OCI-LY7 (cell line): Measurements from ENCODE around the gene CTTNBP2NL. TPM values are rescaled to one million over a fixed set of nuclear protein-coding genes. Genes with fewer than 3 reads are reported as not detected.

Experiments
- BruUV-seq: library from RNA; stranded (reverse); fragments of 400-500 nt; replicated peaks from 2 replicates; lab custom pipeline; 2021; lab: Mats Ljungman, UMichigan
- CTCF ChIA-PET: fragments of 300-600 bp; sonication (Branson Sonifier 250); formaldehyde crosslinking; loops from one replicate; lab custom pipeline; 2022; ENCODE audit warnings: antibody characterized with exemption; ENCODE audit not compliant: unreplicated experiment; lab: Charles Lee
- POLR2A ChIA-PET: fragments of 300-600 bp; sonication (Branson Sonifier 250); formaldehyde crosslinking; loops from one replicate; lab custom pipeline; 2022; ENCODE audit warnings: antibody characterized with exemption; lab: Charles Lee
- DNase-seq: peaks from one replicate; pipeline ENCODE4 v3.0.0-alpha.2; 2015; ENCODE audit warnings: low spot score
- H2AFZ ChIP-seq: fragments of 200-600 bp; sonication (generic), shearing (Covaris generic); 2 replicates; pipeline ENCODE4 v1.6.1; 2014; ENCODE audit warnings: mild to moderate bottlenecking, antibody characterized with exemption, low read length, moderate library complexity
- H3K27ac ChIP-seq: fragments of 200-600 bp; sonication (generic); 2 replicates; pipeline ENCODE4 v1.5.1; 2014; ENCODE audit warnings: mixed run types, low read depth, mild to moderate bottlenecking, moderate library complexity, low read length, inconsistent platforms; ENCODE audit not compliant: poor library complexity, severe bottlenecking
- H3K36me3 ChIP-seq: fragments of 200-600 bp; sonication (generic); 2 replicates; pipeline ENCODE4 v1.6.1; 2014; ENCODE audit warnings: mild to moderate bottlenecking, antibody characterized with exemption, low read length, moderate library complexity, mixed read lengths; ENCODE audit not compliant: insufficient read depth
- H3K4me1 ChIP-seq: fragments of 200-600 bp; sonication (generic); 2 replicates; pipeline ENCODE4 v1.5.1; 2014; ENCODE audit warnings: mild to moderate bottlenecking, low read length; ENCODE audit not compliant: insufficient read depth, poor library complexity, severe bottlenecking
- H3K4me2 ChIP-seq: fragments of 200-600 bp; sonication (generic); 2 replicates; pipeline ENCODE4 v1.6.1; 2014; ENCODE audit warnings: mild to moderate bottlenecking, low read length
- H3K4me3 ChIP-seq: fragments of 200-600 bp; sonication (generic); 2 replicates; pipeline ENCODE4 v1.5.1; 2014; ENCODE audit warnings: mild to moderate bottlenecking, low read depth, low read length; ENCODE audit not compliant: poor library complexity, severe bottlenecking
- H3K79me2 ChIP-seq: fragments of 200-600 bp; sonication (generic); 2 replicates; pipeline ENCODE4 v1.6.1; 2016; ENCODE audit warnings: low read depth, mild to moderate bottlenecking, low read length, moderate library complexity, mixed read lengths; ENCODE audit not compliant: insufficient read depth
- H3K9me2 ChIP-seq: fragments of 200-600 bp; sonication (generic); 2 replicates; pipeline ENCODE4 v1.6.1; 2016; ENCODE audit warnings: mild to moderate bottlenecking, low read length, mixed read lengths; ENCODE audit not compliant: insufficient read depth
- H3K9me3 ChIP-seq: fragments of 200-600 bp; sonication (generic); 2 replicates; pipeline ENCODE4 v1.6.1; 2014; ENCODE audit warnings: mild to moderate bottlenecking, mixed run types, low read length, mixed read lengths
- H4K20me1 ChIP-seq: fragments of 200-600 bp; sonication (generic); 2 replicates; pipeline ENCODE4 v1.6.1; 2014; ENCODE audit warnings: mild to moderate bottlenecking, antibody characterized with exemption, low read length, moderate library complexity, mixed read lengths; ENCODE audit not compliant: insufficient read depth
- CTCF ChIP-seq: fragments of 200-600 bp; sonication (generic); conservative IDR thresholded peaks from 2 replicates; pipeline ENCODE4 v1.5.1; 2014; ENCODE audit warnings: mild to moderate bottlenecking, antibody characterized with exemption, low read length, moderate library complexity, mixed read lengths
- EZH2phosphoT487 ChIP-seq: fragments of 200-600 bp; sonication (generic); IDR thresholded peaks from 2 replicates; pipeline ENCODE4 v1.6.1; 2018; ENCODE audit warnings: low read depth, borderline replicate concordance, mild to moderate bottlenecking, mixed run types, antibody characterized with exemption, low read length, moderate library complexity, mixed read lengths
- intact Hi-C: fragments of 100-400 bp; cut with micrococcal nuclease; formaldehyde crosslinking; loops from one replicate; pipeline ENCODE4 v1.10.0; 2022; ENCODE audit not compliant: unreplicated experiment
- total RNA-seq, 2 experiments: library from RNA; depleted of rRNA in 1 of 2; stranded (reverse); fragments of >200 nt in 1 of 2; shearing (Covaris generic) in 1 of 2; gene quantifications; 2 replicates each; pipeline ENCODE4 v1.2.3, GENCODE V29; 2014 to 2022

The CTTNBP2NL gene
- total RNA-seq, 2 experiments from 2014 or later = 1.5 to 8.7 TPM

- DNase-seq = no peak
- H3K27ac ChIP-seq = no peak overlapping the region
- H3K4me1 ChIP-seq = peaks cover 9% of the 10 kb centered on the region
- H2AFZ ChIP-seq = no peak overlapping the region
- H3K9me3 ChIP-seq = no peaks in the 10 kb centered on the region
- no peaks in the 10 kb centered on the region for H4K20me1 ChIP-seq
- CTCF ChIA-PET = no interaction called here
- H3K4me3 ChIP-seq = no peak overlapping the region
- no peak for TF ChIP-seq EZH2phosphoT487
- no peak for TF ChIP-seq CTCF
- intact Hi-C loops = no loop called here
- H3K79me2 ChIP-seq = no peaks in the 10 kb centered on the region
- no peak overlapping the region for H3K4me2 ChIP-seq
- no peaks in the 10 kb centered on the region for H3K9me2 ChIP-seq
- no peaks in the 10 kb centered on the region for H3K36me3 ChIP-seq
- POLR2A ChIA-PET = interaction anchor here (0.6 to 1.8 kb wide), 6 partner anchors 10 to 579 kb away, joined by 3 to 7 read pairs (median 4); no protein-coding TSS in a partner anchor
- no TSS peak for BruUV-seq
Observed at GRCh38 chr1:112429749-112430148, 33.7 kb downstream of the CTTNBP2NL start.

GRCh38 chr1:112431038-112431437 is 35.0 kb downstream of the CTTNBP2NL start:
- Histone ChIP-seq H3K9me3 (no peaks in the 10 kb centered on the region), H3K27ac (no peak overlapping the region), H4K20me1 (no peaks in the 10 kb centered on the region), H3K4me2 (no peak overlapping the region), H3K36me3 (no peaks in the 10 kb centered on the region), H3K9me2 (no peaks in the 10 kb centered on the region), H3K4me1 (peaks cover 9% of the 10 kb centered on the region), H2AFZ (no peak overlapping the region), H3K79me2 (no peaks in the 10 kb centered on the region), H3K4me3 (no peak overlapping the region)
- BruUV-seq = no TSS peak
- no peak for DNase-seq
- intact Hi-C loops = no loop called here
- ChIA-PET CTCF (no interaction called here), POLR2A (interaction anchor here (0.8 to 1.8 kb wide), 2 partner anchors 20 to 21 kb away, joined by 3 to 4 read pairs; no protein-coding TSS in a partner anchor)
- no peak for TF ChIP-seq CTCF
- no peak for TF ChIP-seq EZH2phosphoT487

GRCh38 chr1:112435448-112435847 is 39.4 kb downstream of the CTTNBP2NL start:
- Histone ChIP-seq H3K4me3 (no peak overlapping the region), H3K36me3 (no peaks in the 10 kb centered on the region), H2AFZ (no peak overlapping the region), H3K27ac (no peak overlapping the region), H4K20me1 (no peaks in the 10 kb centered on the region), H3K9me2 (no peaks in the 10 kb centered on the region), H3K79me2 (no peaks in the 10 kb centered on the region), H3K9me3 (no peaks in the 10 kb centered on the region), H3K4me1 (peaks cover 9% of the 10 kb centered on the region), H3K4me2 (no peak overlapping the region)
- no peak for DNase-seq
- BruUV-seq = no TSS peak
- TF ChIP-seq CTCF (no peak), EZH2phosphoT487 (no peak)
- CTCF ChIA-PET = no interaction called here
- POLR2A ChIA-PET = interaction anchor here (0.7 kb wide), 1 partner anchor 21 kb away, joined by 8 read pairs; no protein-coding TSS in a partner anchor
- intact Hi-C loops = no loop called here
